GM21825 (cell line): ENCODE data around the gene ACTG2.
"Not testable (repeated sequence)": the region's sequence is repeated elsewhere in the genome, so short reads cannot be mapped to it uniquely, and the experiment has no call there.

Experiments
- ATAC-seq: cut with Tn5 transposase; IDR thresholded peaks from one replicate; pipeline ENCODE4 v1.9.1; 2021; ENCODE audit warnings: mild to moderate bottlenecking, moderate library complexity; ENCODE audit not compliant: unreplicated experiment

The ACTG2 gene

DNA sequence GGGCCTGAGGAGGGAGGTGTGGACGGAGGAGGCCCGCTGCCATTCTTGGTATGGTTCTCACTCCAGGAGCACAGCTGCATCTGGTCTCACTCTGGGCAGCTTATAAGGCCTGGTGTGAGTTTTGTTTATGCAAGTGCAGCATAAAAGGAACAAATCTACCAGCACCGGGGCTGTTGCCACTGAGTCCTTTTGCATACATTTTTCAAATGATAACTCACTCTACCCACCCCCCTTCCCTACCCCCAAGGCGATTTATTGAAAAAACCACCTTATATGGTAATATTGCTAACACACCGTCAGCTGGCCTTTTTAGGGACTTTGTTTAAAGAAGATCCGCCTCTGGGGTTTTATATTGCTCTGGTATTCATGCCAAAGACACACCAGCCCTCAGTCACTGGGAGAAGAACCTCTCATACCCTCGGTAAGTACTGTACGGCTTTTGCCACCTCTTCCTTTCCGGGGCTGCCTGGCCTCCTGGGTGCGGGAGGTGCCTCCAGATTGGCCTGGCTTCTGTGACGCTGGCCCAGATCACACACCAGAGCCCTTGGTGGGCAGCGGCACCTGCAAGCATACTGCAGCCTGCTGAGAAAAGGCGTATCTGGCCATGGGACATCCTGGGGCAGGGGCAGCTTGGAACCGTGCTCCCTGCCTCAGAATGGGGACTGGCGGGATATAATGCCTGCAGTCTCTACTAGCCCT is at the start of gene ACTG2:
ACTG2 (plus strand) TSS at position 378 of the 699 bp plus-strand sequence. CDS start 8,304 bp downstream, outside the sequence.
- ATAC-seq: no peak

DNA sequence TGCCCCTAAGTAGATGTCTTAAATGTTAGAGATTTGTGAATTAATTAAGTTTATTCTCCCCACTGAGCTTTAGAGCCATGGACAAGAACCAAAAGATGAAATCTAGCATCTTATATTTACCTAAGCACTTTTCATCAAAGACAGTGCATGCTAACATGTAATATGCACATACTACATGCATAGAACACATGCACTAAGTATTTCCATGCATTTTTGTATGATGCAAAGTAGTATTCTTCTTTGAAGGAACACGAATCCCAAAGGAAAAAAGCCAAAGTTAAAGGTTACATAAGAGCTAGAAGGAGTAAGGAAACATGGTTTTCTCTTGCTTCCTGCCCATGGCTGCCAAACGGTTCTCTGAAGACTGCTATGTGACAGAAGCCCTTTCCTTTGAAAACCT is 48.7 kb upstream of the ACTG2 start:
- ATAC-seq: no peak

GRCh38 chr2:73850009-73850408 is 42.8 kb upstream of the ACTG2 start:
- no peak for ATAC-seq

DNA sequence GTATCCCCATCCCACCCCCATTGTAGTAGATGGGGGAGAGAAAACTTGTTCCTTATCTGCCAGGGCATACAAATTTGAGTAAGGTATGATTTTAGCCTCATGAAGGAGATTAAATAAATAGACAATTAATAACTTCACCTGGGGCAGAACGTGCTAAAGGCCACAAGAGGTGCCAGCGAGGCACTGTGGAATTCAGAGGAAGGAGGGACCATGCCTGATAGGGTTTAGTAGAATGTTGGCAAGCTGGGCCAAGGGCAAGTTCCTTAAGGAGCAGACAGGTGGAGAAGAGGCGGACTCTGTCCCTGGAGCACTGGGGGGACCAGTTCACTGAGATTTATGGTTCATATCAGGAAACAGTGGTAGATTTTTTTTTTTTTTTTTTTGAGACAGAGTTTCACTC is 41.5 kb upstream of the ACTG2 start:
- ATAC-seq: no peak

DNA sequence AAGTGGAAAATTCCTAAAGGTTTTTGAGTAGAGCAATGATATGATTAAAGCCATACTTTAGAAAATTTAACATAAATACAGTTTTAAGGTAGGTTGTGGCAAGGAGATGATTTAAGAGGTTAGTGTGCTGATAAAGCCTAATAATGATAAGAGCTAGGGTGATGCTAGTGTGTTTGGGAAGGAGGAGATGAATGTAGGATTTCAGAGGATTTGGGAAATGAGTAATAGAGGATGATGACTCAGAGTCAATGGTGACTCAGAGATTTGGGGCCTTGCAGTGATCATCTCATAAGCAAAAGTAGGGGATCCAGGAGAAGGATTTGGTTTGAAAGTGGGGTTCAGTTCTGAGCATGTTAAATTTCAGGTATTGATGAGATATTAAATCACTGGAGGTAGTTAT is 40.8 kb upstream of the ACTG2 start:
- ATAC-seq: no peak

DNA sequence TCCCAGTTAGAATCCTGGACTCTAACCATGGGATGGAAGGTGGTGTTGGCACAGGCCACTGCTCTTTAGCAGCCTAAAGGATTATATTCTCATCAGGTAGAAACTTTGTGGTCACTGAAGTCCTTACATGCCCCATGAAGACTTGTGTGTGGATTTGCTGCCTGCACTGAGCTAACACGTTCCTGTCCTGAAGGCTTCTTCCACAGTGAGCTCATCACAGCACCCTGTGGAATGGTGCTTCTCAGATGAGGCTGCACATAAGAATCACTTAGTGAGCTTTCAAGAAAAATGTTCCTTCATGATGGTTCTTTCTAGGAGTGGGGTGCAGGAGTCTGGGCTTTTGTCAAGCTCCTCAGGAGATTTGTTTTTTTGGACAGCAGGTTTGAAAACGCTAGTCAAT is 37.3 kb upstream of the ACTG2 start:
- ATAC-seq: no peak

GRCh38 chr2:73856214-73856613 is 36.6 kb upstream of the ACTG2 start:
- ATAC-seq: no peak

DNA sequence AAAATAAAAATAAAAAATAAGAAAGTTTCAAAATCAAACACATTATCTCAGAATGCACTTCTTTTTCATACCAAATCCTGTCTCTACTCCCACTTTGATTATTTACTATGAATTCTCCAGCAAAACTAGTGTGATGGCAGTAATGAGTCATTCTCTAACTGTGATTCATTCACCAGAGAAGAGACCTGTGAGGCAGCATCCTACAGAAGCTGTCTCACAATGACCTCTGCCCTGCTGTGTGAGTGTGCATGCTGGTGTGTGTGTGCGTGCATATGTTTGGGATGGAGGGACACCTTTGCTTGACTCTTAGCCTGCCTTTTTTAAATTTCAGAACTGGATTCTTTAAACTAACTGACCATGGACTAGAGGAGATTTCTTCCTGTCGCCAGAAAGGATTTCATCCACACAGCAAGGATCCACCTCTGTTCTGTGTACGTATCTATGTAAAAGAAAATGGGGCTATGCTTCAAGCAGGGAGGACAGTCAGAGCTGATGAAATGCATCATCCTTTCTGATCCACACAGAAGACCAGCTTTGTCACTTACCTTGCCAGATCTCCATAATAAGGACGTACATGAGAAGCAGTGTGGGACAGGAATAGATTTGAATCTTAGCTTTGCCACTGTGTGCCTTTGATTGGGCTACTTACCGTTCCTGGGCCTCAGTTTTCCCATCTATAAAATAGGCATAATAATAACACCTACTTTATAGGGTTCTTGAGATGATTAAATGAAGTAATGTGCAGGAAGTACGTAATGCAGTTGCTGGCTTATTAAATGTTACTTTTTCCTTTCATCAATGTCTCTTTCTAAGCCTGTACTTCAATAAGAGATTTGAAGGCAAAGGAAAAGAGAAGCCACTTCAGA is 32.9 kb upstream of the ACTG2 start:
- no peak for ATAC-seq

DNA sequence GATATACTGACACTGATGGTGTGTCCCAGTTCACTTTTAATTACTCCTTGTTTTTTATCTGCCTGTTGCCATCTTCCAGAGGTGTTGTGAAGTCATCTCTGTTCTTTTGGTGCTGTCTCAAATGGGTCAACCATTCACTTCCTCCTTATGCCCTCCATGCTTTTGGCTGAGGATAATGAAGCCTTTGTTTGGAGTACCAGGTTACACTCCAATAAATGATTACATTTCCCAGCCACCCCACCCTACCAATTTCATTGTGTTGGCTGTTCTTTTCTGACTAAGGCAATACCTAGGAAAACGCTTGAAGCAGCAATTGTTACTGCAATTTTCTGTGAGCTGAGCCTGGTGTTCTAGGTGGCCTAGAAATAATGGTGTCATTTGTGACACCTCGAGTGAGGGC is 29.8 kb upstream of the ACTG2 start:
- ATAC-seq: no peak

GRCh38 chr2:73868204-73868978 is 24.4 kb upstream of the ACTG2 start:
- ATAC-seq: no peak

DNA sequence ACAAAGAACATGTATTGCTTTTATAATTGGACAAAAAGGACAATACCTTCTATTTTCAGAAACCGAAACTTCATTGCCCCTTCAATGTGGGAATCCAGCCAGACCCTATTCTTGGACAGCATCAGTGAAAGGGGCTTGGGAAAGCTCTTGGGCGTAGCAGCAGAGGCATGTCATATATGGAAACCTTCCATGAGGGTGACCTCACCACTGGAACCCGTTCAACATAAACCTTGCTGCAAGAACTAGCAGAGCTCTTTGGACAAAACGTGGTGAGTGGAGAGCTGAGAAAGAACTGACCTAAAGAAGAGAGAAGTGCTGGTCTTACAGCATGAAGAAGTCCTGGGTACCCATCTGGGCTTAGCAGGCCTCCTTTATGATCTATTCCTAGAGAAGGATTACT is 22.7 kb upstream of the ACTG2 start:
- no peak for ATAC-seq

DNA sequence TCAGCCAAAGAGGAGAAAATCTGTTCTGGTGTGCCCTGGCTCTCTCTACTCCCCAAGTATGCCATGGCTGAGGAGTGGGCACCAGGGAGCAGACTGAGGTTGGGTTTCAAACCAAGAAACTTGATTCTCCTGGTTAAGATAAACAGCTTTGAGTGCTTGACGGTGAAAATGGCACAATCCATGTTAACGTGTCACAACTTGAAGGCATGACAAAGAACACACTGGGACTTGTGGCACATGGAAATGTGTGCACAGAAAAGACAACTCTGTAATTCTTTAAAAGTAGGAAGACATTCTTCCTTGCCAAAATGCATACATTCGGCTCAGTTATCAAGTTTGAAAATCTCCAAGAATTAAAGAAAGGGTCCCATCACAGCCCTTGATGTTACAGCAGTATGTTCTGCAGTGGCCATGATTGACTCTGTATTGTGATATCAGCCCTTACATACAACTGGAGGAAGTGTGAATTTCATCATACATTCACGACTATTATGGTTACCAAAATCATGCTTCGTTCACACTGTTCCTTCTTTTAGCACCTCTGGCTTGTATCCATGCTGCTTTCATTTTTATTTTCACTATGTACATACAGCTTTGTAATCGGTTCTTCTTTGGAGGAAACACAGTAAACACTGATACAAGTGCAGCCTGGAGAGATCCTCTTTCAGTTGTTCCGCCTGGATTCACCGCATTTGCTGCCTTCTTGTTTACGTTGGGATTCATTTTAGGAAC is 15.6 kb upstream of the ACTG2 start:
- no peak for ATAC-seq

- not testable (repeated sequence) for ATAC-seq
Measured at GRCh38 chr2:73877984-73878383, 14.8 kb upstream of the ACTG2 start.

DNA sequence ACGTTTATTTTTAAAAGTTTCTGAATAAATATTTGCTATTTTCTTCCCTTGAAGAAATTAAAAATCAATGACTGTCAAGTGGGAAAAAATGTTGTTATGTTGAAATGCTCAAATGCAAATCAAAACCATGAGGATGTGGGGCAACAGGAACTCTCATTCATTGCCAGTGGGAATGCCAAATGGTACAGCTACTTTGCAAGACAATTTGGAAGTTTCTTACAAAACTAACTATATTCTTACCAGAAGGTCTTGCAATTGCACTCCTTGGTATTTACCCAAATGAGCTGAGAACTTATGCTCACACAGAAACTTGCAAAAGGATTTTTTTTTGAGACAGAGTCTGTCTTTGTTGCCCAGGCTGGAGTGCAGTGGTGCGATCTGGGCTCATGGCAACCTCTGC is 7.4 kb upstream of the ACTG2 start:
- ATAC-seq: no peak

DNA sequence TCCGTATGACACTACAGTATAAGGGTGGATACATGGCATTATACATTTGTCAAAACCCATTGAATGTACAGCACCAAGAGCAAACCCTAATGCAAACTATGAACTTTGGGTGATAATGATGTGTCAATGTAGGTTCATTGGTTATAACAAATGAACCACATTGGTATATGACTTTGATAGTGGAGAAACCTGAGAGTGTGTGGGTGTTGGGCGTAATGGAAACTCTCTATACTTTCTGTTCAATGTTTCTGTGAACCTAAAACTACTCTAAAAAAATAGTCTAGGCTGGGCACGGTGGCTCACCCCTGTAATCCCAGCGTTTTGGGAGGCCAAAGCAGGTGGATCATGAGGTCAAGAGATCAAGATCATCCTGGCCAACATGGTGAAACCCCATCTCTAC is 6.5 kb upstream of the ACTG2 start:
- no peak for ATAC-seq

- not testable (repeated sequence) for ATAC-seq
Measured at GRCh38 chr2:73887596-73888353, 5.0 kb upstream of the ACTG2 start.

- ATAC-seq: no peak
Measured at GRCh38 chr2:73888388-73888787, 4.4 kb upstream of the ACTG2 start.

DNA sequence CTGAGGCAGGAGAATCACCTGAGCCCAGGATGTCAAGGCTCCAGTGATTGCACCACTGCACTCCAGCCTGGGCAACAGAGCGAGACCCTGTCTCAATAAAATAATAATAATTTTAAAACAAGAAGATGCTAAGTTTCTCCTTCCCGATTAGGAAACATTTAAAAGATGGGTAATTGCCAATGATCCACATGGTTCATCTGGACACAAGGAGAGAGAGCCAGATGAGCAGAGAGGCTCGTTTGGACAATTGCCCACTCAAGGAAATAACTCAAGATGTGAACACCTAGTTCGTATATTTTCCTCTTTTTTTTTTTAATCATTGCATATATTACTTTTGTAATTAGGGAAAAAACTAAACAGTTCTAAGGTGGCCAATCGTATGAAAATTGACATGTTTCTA is 3.6 kb upstream of the ACTG2 start:
- ATAC-seq: no peak

- ATAC-seq: no peak
Measured at GRCh38 chr2:73890301-73891092, 2.3 kb upstream of the ACTG2 start.
